Stomach (tissue), 4 donors: ENCODE data around the gene CPSF7.

ENCODE experiments used
- EP300 ChIP-seq: sonication (generic); formaldehyde crosslinking; IDR thresholded peaks from one replicate; pipeline ENCODE4 v1.6.1; 2017; ENCODE audit warnings: antibody characterized with exemption
- POLR2A ChIP-seq, 4 donors: fragments of 450-650 bp; IDR thresholded peaks; one replicate each; pipeline ENCODE4 v1.6.1; 2016; ENCODE audit warnings: antibody characterized with exemption in 4 of 4, control low read depth in 2 of 4, mild to moderate bottlenecking in 1 of 4, moderate library complexity in 1 of 4
- POLR2AphosphoS5 ChIP-seq, 3 donors: sonication (generic); formaldehyde crosslinking; IDR thresholded peaks; one replicate each; pipeline ENCODE4 v1.6.1; 2016; ENCODE audit warnings: antibody characterized with exemption in 3 of 3
- TF ChIP-seq, protein P1 (sequence below), 7 experiments: fragments of 450-650 bp in 4 of 7; fragments of 200-600 bp in 3 of 7; sonication (generic) in 3 of 7; IDR thresholded peaks; one replicate each; pipeline ENCODE4 v1.5.1; 2016 to 2019; ENCODE audit warnings: antibody characterized with exemption in 7 of 7, control low read depth in 2 of 7, mild to moderate bottlenecking in 1 of 7

GRCh38 chr11:61401573-61401972 is 28.2 kb downstream of the CPSF7 start:
- TF ChIP-seq, protein P1, sequence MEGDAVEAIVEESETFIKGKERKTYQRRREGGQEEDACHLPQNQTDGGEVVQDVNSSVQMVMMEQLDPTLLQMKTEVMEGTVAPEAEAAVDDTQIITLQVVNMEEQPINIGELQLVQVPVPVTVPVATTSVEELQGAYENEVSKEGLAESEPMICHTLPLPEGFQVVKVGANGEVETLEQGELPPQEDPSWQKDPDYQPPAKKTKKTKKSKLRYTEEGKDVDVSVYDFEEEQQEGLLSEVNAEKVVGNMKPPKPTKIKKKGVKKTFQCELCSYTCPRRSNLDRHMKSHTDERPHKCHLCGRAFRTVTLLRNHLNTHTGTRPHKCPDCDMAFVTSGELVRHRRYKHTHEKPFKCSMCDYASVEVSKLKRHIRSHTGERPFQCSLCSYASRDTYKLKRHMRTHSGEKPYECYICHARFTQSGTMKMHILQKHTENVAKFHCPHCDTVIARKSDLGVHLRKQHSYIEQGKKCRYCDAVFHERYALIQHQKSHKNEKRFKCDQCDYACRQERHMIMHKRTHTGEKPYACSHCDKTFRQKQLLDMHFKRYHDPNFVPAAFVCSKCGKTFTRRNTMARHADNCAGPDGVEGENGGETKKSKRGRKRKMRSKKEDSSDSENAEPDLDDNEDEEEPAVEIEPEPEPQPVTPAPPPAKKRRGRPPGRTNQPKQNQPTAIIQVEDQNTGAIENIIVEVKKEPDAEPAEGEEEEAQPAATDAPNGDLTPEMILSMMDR (IDR thresholded peaks at IDR 0.05): no peak
- TF ChIP-seq POLR2A (IDR thresholded peaks at IDR 0.05) (no peak), POLR2AphosphoS5 (IDR thresholded peaks at IDR 0.05) (no peak), EP300 (no peak)
